HG03139 (cell line): Measurements from ENCODE around the gene IST1.

Experiments
- ATAC-seq: cut with Tn5 transposase; IDR thresholded peaks from one replicate; pipeline ENCODE4 v1.9.1; 2021; ENCODE audit not compliant: unreplicated experiment

The IST1 gene

DNA sequence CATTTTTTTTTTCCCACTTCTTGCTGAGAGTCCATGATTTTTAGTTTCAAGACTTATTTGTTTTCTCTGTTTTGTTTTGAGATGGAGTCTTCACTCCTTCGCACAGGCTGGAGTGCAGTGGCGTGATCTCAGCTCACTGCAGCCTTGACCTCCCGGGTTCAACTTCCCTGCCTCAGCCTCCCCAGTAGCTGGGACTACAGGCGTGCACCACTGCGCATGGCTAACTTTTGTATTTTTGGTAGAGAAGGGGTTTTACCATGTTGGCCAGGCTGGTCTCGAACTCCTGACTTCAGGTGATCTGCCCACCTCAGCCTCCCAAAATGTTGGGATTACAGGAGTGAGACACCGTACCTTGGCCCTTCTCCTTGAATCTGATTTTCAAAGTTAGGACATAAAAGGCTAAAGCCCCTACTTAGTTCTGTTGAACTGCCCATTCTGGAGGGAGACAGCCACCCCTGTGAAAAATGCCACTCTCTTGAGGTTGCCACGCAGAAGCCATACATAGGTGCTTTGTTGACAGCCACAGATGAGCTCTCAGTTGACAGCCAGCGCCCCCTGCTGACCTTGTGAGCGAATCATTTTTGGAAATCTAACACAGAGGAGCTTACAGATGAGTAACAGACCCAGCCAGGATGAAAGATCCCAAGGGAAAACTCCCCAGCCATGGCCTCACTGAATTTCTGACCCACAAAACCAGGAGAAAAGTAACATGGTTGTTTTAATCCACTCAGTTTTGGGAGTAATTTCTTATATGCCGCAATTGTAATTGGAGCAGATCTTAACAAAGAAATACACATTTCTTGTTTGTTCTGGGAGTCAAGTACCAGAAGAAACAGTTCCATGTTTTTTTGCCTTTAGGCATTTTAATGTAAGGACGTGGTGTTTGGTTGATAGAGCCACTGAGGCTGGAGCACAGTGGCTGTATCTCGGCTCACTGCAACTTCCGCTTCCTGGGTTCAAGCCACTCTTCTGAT lies 66.0 kb downstream of the IST1 start:
- ATAC-seq, result peak; percentile 53

DNA sequence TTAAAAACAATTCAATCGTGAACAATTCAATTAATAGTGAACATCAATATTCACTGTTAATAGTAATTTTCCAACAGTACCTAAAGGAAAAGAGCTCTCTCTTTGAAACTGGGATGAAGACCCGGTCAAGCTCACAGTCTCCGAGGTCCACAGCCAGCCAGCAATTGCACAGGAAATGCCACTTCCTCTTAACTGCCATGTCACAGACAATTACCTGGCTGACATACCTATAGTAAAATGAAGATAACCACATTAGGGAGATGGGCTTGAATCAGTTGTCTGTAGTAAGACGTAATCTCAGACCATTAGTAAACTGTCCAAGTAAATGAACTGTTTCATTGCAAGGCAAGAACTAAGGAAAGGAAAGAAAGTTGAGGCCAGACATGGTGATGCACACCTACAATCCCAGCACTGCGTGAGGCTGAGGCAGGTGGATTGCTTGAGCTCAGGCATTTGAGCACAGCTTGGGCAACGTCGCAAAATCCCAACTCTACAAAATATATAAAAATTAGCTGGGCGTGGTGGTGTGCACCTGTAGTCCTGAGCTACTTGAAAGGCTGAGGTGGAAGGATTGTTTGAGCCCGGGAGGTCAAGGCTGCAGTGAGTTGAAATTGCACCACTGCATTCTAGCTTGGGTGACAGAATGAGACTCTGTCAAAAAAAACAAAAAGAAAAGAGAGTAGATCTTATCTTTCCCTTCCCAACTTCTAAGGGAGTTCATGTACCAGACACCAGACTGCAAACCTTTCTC lies 68.0 kb downstream of the IST1 start:
- no peak for ATAC-seq

DNA sequence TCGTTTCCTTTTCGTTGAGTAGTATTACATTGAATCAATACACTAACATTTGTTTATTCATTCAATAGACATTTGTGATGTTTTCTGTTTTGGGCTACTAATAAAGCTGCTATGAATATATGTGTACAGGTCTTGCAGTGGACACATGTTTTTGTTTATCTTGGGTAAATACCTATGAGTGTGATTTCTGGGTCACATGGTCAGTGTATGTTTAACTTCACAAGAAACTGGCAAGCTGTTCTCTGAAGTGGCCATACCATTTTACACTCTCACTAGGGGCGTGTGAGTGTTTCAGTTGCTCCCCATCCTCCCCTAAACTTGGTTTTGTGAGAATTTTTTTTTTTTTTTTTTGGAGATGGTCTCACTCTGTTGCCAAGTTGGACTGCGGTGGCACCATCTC lies 69.9 kb downstream of the IST1 start:
- no peak for ATAC-seq

DNA sequence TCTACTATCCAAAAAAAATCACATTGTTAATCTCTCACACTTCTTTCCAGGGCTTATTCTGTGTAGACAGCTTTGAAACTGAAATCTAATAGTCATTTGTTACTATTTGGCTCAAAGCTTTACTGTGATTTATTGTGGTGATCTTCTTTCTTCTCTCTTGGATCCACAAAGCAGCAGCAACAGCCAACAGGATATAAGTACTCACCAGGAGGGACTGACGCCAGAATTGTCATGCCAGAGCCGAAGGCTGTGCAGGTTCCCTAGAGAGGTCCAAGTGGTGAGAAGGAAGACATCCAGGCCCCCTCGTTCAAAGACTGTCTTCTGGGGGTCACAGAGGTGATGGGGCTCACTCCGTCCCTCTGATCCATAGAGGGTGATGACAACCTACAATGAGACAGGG lies 71.6 kb downstream of the IST1 start:
- no peak for ATAC-seq

DNA sequence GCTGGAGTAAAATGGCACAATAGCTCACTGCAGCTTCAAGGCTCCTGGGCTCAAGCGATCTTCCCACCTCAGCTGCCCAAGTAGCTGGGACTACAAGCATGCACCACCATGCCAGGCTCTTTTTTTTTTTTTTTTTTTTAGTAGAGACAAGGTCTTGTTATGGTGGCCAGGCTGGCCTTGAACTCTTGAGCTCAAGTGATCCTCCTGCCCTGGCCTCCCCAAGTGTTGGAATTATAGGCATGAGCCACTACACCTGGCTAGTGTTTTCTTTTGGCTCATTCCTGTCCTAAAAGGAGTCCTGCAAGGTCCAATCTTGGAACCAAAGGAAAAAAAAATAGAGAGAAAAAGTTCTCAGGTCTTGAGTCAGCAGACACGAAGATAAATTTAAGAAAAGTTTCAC lies 74.0 kb downstream of the IST1 start:
- no peak for ATAC-seq

DNA sequence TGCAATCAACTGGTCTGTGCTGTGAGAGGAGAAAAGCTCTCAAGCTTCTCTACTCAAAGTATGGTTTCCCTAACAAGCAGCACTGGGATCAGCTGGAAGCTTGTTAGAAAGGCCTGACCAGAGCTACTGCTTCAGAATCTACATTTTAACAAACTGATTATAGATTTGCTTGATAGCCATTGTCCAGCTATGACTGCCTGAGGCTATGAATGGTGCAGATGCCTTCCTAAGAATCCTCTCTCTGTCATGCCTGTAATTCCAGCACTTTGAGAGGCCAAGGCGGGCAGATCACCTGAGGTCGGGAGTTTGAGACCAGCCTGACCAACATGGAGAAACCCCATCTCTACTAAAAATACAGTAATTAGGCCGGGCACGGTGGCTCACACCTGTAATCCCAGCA lies 76.2 kb downstream of the IST1 start:
- ATAC-seq, result no peak

DNA sequence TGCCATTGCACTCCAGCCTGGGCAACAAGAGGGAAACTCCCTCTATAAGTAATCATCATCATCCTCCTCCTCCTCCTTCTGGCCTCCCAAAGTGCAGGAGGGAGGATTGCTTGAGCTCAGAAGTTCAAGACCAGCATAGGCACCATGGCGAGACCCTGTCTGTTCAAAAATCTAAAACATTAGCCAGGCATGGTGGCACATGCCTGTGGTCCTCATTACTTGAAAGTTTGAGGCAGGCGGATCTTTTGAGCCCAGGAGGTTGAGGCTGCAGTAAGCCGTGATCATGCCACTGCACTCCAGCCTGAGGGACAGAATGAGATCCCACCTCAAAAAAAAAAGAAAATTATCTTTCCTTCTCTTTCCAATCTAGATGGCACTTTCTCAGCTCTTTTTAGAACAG lies 77.0 kb downstream of the IST1 start:
- no peak for ATAC-seq

DNA sequence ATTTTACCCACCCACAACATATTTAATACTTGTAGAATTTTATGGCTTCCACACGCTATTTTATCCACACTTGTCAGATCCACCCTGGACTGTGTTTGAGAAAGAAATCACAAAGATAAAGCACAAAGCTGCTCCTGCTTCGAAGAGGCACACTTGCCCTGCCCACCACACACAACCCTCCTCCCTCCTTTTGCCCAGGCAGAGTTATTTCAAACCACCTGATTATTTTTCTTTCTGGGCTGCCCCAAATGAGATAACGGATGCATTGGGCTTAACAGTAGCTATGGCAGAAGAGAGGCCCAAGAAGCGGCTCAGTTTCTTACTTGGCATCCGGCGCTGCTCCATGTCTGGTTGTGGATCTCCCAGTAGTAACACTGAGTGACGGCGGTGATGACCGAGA lies 77.7 kb downstream of the IST1 start:
- no peak for ATAC-seq

DNA sequence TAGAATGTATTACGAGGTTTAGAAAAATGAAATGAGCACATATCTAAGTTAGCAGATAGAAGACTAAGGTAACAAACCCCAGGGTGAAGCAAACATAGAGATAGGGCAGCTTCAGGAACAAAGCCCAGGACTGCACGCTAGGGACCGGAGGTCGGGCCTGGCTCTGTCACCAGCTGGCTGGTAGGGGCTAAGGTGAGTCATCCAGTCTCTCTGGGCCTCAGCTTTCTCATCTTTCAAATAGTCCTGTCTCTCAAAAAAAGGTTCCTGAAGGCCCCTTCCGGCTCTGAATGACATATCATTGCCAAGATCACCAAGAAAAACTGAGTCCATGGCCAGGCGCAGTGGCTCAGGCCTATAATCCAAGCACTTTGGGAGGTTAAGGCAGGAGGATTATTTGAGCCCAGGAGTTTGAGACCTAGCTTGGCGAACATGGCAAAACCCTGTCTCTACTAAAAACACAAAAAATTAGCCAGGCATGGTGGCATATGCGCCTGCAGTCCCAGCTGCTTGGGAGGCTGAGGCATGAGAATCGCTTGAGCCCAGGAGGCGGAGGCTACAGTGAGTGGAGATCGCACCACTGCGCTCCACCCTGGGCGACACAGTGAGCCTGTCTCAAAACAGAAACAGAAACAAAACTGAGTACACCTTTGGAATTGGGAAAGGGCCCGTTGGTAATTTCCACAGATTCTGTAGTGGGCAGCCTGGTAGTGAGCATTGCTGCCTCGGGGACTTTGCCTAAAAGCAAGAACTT lies 78.9 kb downstream of the IST1 start:
- ATAC-seq, result no peak
